OCI-LY7 (cell line): ENCODE measurements around the gene KCNG4.

Experiments
- EZH2phosphoT487 ChIP-seq: fragments of 200-600 bp; sonication (generic); IDR thresholded peaks from 2 replicates; pipeline ENCODE4 v1.6.1; 2018; ENCODE audit warnings: low read depth, borderline replicate concordance, mild to moderate bottlenecking, mixed run types, antibody characterized with exemption, low read length, moderate library complexity, mixed read lengths
- TF ChIP-seq, protein P1 (sequence below): fragments of 200-600 bp; sonication (generic); conservative IDR thresholded peaks from 2 replicates; pipeline ENCODE4 v1.5.1; 2014; ENCODE audit warnings: mild to moderate bottlenecking, antibody characterized with exemption, low read length, moderate library complexity, mixed read lengths

DNA sequence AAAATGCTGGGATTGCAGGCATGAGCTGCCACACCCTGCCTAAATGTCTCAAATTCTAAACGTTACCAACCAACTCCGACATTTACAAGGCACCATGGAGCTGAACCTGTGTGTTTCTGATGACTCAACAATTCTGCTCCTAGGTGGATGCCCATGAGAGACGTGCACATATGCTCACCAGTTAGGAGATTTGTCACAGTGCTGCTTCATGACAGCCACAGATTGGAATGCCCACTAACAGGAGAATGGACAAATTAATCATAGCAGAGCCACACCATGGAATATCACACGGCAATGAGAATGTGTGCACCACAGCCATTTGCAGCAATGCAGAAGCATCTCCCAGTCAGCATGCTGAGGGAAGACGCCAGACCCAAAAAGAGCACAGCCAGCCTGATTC, 8.0 kb upstream of the KCNG4 start:
- no peak for TF ChIP-seq EZH2phosphoT487
- TF ChIP-seq, protein P1, sequence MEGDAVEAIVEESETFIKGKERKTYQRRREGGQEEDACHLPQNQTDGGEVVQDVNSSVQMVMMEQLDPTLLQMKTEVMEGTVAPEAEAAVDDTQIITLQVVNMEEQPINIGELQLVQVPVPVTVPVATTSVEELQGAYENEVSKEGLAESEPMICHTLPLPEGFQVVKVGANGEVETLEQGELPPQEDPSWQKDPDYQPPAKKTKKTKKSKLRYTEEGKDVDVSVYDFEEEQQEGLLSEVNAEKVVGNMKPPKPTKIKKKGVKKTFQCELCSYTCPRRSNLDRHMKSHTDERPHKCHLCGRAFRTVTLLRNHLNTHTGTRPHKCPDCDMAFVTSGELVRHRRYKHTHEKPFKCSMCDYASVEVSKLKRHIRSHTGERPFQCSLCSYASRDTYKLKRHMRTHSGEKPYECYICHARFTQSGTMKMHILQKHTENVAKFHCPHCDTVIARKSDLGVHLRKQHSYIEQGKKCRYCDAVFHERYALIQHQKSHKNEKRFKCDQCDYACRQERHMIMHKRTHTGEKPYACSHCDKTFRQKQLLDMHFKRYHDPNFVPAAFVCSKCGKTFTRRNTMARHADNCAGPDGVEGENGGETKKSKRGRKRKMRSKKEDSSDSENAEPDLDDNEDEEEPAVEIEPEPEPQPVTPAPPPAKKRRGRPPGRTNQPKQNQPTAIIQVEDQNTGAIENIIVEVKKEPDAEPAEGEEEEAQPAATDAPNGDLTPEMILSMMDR: no peak
